ENCODE data around the gene POU2F2.

POU2F2 gene

GRCh38 chr19:42078538-42079275 lies 53.5 kb downstream of the POU2F2 start:
- DNase-seq = no peak

- DNase-seq = no peak
Measured at GRCh38 chr19:42078058-42078457, 54.2 kb downstream of the POU2F2 start.

- no peak for DNase-seq
Measured at GRCh38 chr19:42076380-42076944, 55.8 kb downstream of the POU2F2 start.

- peak; percentile 99 for DNase-seq
Measured at GRCh38 chr19:42075616-42076379, 56.4 kb downstream of the POU2F2 start, which contains the start of gene ZNF574. Gene ZNF574, plus strand, starts transcription at chr19:42076166. Its CDS starts 2,441 bp downstream, at chr19:42078607.

- DNase-seq = no peak
Measured at GRCh38 chr19:42075364-42075615, 57.0 kb downstream of the POU2F2 start.

- DNase-seq = no peak
Measured at GRCh38 chr19:42074513-42075363, 57.5 kb downstream of the POU2F2 start.

GRCh38 chr19:42071247-42071646 lies 61.0 kb downstream of the POU2F2 start:
- DNase-seq = no peak

- DNase-seq = no peak
Measured at GRCh38 chr19:42069619-42070351, 62.5 kb downstream of the POU2F2 start, which contains the start of gene GRIK5. Gene GRIK5, minus strand, starts transcription at chr19:42070206. Its CDS starts 4,436 bp downstream, at chr19:42065770.

GRCh38 chr19:42068756-42069571 lies 63.3 kb downstream of the POU2F2 start:
- no peak for DNase-seq

- no peak for DNase-seq
Measured at GRCh38 chr19:42068361-42068755, 63.9 kb downstream of the POU2F2 start.

- DNase-seq = no peak
Measured at GRCh38 chr19:42067315-42067888, 64.8 kb downstream of the POU2F2 start.

- DNase-seq = peak; percentile 46
Measured at GRCh38 chr19:42066075-42066754, 66.0 kb downstream of the POU2F2 start.

- no peak for DNase-seq
Measured at GRCh38 chr19:42065511-42065910, 66.7 kb downstream of the POU2F2 start.

- no peak for DNase-seq
Measured at GRCh38 chr19:42065051-42065450, 67.2 kb downstream of the POU2F2 start.

GRCh38 chr19:42064432-42064831 lies 67.8 kb downstream of the POU2F2 start:
- no peak for DNase-seq

- no peak for DNase-seq
Measured at GRCh38 chr19:42062381-42062780, 69.9 kb downstream of the POU2F2 start.

GRCh38 chr19:42060117-42060516 lies 72.1 kb downstream of the POU2F2 start:
- no peak for DNase-seq

GRCh38 chr19:42059196-42059595 lies 73.0 kb downstream of the POU2F2 start:
- DNase-seq = no peak

- no peak for DNase-seq
Measured at GRCh38 chr19:42057846-42058245, 74.4 kb downstream of the POU2F2 start.

GRCh38 chr19:42054205-42054604 lies 78.0 kb downstream of the POU2F2 start:
- DNase-seq = no peak

All from NCI-H345 (cell line).